ENCODE data around the gene SORCS2.

- TF ChIP-seq CTCF (IDR thresholded peaks at IDR 0.05) (no peak), POLR2A (IDR thresholded peaks at IDR 0.05) (no peak)
Measured at GRCh38 chr4:7429601-7430078, 237.3 kb downstream of the SORCS2 start.

All from Peyer's patch (tissue), 4 donors.